ENCODE results near the gene NISCH.

Gene NISCH

DNA sequence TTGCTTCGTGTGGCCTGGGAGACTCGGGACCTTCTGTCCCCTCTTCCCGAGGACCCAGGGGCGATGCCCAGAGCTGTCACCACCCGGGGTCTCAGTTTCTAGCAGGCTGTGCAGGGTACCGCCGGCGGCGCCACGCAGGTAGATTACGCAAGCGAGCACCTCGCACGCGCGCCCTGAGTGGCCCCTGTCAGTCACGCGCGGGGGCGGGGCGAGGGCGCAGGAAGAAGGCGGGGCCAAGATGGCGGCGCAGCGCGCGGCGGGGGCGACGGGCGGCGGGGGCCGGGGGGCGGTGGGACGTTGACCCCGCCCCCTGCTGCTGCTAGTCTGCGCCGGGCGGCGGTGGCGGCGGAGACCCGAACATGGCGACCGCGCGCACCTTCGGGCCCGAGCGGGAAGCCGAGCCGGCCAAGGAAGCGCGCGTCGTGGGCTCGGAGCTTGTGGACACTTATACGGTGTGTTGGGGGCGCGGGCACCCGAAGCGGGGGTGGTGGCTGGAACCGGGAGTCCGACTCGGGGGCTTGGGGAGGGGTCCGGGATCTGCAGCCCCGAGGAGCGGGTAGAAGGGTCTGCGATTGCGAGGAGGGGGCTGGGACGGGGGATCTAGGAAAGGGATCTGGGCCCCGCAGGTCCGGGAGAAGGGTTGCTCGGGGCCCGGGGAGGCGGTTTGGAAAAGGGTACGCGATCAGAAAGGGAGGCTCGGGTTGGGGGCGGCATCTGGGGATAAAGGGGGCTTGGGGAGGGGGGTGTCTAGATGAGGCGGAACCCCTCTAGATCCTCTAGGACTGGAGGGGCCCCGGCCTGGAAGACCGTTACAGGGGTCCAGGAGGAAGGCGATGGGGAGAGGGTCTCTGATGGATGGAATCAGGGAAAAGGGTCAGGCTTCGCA, at the start of gene NISCH:
TSS of gene NISCH (plus strand) at position 322 of the 886 bp plus-strand sequence. CDS start at position 360, 38 bp downstream.
- peak; percentile 94 for DNase-seq (ENCODE audit: low read depth, low spot score)

DNA sequence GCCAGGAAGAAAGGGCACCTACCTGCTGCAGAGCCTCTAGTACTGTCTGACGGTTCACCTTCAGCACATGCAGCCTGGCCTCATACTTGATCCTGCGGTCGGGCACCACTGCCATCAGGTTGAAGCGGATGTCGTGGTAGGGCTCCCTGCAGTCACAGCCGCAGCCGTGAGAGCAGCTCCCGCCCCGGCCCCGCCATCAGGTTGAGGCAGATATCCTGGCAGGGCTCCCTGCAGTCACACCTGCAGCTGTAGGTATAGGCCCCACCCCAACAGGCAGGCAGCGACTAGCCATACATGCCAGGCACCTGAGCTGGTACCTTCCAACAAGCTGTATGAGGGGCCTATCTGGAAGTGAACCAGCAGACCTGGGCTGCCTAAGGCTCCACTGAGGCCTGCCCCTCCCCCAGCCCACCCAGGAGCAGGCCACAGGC, 49.2 kb upstream of the NISCH start:
- no peak for DNase-seq (ENCODE audit: low read depth, low spot score)

DNA sequence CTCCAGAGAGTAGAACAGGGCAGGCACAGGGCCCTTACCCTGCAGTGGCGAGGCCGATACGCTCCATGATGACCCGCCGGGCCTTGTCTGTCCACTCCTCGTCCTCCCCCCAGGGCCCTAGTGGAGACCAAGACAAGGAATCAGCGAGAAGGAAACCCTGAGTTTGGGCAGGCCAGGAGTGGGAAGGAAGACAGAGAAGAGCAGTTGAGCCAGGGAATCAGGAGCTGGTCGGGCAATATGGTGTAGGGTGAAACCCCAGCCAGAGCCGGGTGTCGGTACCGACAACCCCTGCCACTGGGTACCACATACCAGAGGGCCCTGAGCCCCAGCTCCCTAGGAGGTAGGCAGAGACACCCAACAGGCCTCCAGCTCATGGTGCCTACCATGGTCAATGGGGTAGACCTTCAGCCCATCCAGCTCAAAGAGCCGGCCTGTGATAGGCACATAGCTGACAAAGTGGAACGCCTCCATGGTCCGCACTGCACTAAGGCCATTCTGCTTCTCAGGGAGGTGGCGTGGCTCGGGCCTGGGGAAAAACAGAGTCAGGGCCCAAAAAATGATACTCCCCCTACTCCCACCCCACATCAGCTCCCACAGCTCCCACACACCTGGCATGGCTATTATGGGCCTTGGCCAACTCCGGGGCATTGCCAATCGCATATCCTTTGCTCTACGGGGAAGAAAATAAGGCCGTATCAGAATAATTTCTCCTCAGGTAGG, 48.5 kb upstream of the NISCH start:
- DNase-seq (ENCODE audit: low read depth, low spot score): no peak

DNA sequence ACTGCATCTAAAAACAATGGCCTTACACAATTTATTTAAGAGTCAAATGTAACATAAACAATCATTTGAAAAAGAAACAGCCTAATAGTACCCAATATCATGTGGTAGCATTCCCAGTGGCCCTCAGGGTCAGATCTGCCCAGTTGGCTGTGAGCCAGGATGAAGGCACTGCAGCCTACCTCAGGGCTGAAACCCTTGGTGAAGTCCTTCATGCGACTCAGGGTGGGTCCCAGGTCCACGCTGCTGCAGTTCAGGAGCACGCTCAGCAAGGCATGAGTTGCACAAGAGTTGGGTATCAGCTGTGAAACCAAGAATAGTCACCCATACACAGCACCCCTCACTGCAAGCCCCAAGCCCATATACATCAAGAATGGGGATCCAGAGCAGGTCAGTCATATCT, 47.6 kb upstream of the NISCH start:
- no peak for DNase-seq (ENCODE audit: low read depth, low spot score)

GRCh38 chr3:52408466-52408865, 46.9 kb upstream of the NISCH start:
- no peak for DNase-seq (ENCODE audit: low read depth, low spot score)

- DNase-seq (ENCODE audit: low read depth, low spot score): no peak
Measured at GRCh38 chr3:52415800-52416199, 39.6 kb upstream of the NISCH start.

DNA sequence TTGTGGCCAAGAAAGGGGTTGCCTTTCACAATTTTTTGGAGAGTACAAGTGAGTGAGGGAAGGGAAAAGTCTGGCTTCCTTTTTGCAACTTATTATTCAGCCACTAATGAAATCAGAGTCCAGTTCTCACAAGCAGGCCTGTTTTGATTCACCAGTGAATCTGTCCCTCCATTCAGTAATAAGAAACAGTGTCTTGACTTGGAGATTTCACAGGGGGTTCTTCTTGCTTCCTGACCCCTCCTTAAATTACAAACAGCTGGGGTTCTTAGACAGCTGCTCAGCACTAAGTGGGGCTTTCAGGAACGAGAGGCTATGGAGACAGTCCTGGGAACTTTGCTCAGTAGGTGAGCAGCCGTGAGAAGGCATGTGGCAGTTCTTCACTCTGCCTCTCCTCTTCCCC, 35.0 kb upstream of the NISCH start:
- no peak for DNase-seq (ENCODE audit: low read depth, low spot score)

- DNase-seq (ENCODE audit: low read depth, low spot score): no peak
Measured at GRCh38 chr3:52422669-52423068, 32.7 kb upstream of the NISCH start.

DNA sequence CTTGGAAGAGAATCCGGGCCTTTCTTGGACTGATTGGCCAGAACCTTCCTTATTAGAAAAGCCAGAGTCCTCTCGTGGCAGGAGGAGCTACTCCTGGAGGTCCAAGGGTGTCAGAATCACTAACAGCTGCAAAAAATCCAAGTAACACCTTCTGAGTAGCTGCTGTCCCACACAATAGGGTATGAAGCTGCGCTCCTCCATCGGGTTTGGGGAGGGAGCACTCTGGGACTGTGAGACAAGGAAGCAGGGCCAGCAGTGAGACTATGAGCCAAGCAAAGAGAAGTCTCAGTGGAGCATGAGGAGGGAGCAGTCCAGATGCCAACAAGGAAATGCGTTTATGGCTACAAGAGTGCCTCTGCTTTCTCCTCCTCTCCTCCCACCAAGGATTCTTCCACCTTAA, 32.2 kb upstream of the NISCH start:
- DNase-seq (ENCODE audit: low read depth, low spot score): no peak

GRCh38 chr3:52428151-52429005, 27.0 kb upstream of the NISCH start:
- no peak for DNase-seq (ENCODE audit: low read depth, low spot score)

DNA sequence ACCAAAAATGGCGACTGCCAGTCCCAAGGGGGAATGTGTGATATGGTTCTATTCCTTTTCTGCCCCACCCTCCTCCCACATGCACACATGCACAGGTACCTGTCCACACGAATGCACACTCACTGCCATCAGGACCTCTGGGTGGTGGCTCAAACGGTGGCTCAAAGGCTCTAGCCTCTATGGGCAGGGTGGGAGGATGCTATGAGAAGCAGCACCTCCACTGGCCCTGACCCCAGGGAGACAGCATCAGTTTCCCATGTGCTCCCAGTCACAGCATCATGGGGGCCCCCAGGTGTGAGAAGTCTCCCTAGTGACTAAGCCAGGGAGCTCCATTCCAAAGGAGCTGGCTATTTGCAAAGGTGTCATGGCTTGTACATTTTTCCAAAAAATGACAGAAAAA, 26.4 kb upstream of the NISCH start:
- DNase-seq (ENCODE audit: low read depth, low spot score): no peak

DNA sequence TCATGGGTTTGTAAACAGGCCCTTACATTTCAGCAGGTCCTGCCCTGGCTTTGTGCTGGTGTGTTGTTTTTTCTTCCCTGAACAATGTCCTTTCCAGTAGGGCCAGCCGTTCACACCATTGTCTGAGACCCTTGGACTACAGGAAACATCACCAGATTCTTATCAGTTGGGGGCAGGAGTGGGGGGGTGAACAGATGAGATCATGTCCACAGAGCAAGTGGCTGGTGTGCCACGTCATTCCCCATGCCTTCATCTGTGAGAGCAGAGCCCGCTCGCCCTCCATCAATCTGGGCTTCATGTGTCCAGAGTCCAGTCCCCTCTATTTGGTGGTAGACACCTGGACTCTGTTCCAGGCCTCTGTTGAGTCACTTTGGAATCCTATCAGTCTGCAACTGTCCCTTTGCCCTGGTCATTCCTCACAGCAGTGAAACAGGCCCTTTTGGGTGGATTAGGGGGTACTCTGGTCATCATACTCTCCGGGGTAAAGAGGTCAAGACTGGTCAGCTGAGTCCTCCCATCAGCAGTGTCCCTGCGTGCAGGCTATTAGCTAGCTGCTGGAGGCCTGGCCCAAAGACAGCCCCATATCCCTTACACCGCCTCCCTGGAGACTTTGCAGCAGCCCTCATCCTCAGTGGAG, 25.5 kb upstream of the NISCH start:
- DNase-seq (ENCODE audit: low read depth, low spot score): no peak

- DNase-seq (ENCODE audit: low read depth, low spot score): no peak
Measured at GRCh38 chr3:52430416-52430810, 25.0 kb upstream of the NISCH start.

- DNase-seq (ENCODE audit: low read depth, low spot score): no peak
Measured at GRCh38 chr3:52431459-52432223, 23.8 kb upstream of the NISCH start.

DNA sequence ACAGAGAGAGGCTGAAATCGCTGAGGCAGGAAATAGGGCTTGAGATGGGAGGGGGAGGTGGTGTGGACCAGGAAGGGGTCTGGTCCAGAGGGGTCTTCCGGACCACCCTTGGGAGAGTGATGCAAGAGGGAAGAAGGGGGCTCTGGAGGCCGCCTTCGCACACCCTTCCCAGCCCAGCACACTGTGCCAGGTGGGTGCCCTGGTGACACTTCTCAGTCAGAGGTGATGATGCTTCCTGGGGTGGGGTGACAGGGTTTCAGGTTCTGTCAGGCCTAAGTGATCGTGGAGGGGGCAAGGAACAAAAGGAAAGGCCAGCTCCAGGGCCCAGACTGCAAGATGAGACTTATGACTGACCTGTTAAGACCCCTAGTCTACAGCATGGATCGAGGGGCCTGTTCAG, 23.2 kb upstream of the NISCH start:
- no peak for DNase-seq (ENCODE audit: low read depth, low spot score)

DNA sequence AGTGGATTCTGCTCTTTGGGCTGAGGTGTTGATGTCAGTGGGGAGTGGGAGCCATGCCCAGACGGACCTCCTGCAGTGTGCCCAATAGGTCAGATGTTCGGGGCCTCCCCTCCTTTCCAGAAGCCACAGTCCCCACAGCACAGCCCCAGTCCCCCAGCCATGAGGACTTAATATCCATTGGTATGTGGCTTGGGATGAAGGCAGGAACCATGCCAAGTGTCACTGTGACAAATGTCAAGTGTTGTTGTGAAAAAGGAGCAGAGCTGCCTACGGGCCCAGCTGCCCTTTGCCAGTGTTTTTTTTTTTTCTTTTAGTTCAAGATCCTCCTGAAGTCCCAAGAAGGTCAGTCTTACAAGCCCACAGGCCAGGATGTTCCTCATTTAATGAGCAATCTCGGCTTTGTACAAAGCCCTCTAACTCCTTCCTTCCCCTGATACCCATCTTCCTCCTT, 22.7 kb upstream of the NISCH start:
- DNase-seq (ENCODE audit: low read depth, low spot score): no peak

GRCh38 chr3:52433328-52433995, 21.9 kb upstream of the NISCH start:
- DNase-seq (ENCODE audit: low read depth, low spot score): no peak

DNA sequence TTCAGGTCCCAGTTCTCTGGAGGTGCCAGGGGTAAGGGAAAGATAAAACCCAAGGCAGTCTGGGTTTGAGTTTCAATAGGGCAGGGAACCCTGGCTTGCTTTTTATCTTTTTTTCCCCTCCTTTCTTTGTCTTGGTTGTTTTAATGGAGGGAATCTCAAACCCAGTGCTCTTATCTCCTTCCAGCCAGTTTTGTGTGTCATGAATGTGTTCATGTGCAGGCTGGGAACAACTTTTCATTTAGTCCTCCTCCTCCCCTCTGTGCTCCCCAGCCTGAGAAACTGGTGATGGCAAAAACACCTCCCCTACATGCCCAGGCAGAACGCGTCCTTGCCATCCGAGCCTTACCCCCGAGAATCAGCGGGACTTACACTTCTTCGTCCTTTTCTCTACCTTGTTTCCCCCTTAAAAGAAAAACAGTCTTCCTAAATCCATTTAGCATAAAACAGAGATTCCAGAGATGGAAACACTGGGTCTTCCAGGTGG, 21.4 kb upstream of the NISCH start:
- DNase-seq (ENCODE audit: low read depth, low spot score): no peak

DNA sequence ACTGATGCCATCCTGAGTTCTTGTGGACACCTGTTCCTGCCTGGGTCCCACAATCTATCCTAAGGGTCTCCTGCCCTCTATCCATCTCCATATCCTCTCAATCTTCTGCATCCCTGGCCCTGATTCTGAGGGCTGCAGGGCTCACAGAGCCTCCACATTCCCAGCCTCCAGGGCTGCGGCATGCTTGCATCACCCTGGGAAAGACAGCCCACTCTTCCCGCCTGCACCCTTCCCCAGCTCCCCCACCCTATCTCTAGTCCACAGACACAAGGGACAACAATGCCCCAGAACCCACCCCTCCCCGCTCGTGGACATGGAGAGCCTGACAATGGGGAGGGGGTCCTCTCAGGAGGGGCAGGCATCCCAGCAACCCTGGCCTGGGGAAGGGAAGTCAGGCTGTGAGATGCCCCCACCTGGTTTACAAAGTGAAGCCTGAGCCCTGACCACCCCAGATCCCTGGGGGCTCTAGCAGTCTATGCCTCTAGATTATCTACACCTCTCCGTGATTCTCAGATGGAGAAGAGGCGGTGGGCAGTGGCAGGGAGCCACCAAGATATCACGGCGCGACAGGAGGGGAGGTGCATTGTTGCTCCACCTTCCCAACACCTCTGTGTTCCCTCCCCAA, 20.8 kb upstream of the NISCH start:
- no peak for DNase-seq (ENCODE audit: low read depth, low spot score)
